Lower leg skin (tissue), 4 donors: ENCODE results near the gene PLPPR1. TPM values are rescaled to one million over a fixed set of nuclear protein-coding genes. Genes with fewer than 3 reads are reported as not detected.

Experiments used
- DNase-seq, 2 donors: peaks; one replicate each; pipeline ENCODE4 v3.0.0-alpha.2; 2019; ENCODE audit warnings: low spot score in 2 of 2
- H3K4me3 ChIP-seq: fragments of 200-600 bp; sonication (generic); 2 replicates; pipeline ENCODE4 v1.5.1; 2017; ENCODE audit warnings: mild to moderate bottlenecking, low read depth; ENCODE audit not compliant: poor library complexity, severe bottlenecking
- POLR2A ChIP-seq, 2 donors: fragments of 450-650 bp; IDR thresholded peaks; one replicate each; pipeline ENCODE4 v1.6.1; 2016 to 2017; ENCODE audit warnings: antibody characterized with exemption in 2 of 2, mild to moderate bottlenecking in 1 of 2, moderate library complexity in 1 of 2
- WGBS, 2 donors: methylation state at CpG; one replicate each; pipeline ENCODE4 v1.1.5; 2018; 5-methylcytosine and 5-hydroxymethylcytosine counted together
- intact Hi-C: fragments of 100-400 bp; cut with DNase I; formaldehyde crosslinking; loops from one replicate; pipeline ENCODE4 v1.15.0; 2023; ENCODE audit warnings: low total_unique reads
- total RNA-seq, 4 donors: library from RNA; depleted of rRNA; stranded (reverse); fragments of >200 nt; gene quantifications; one replicate each; pipeline ENCODE4 v1.1.0, GENCODE V29; 2016
- TF ChIP-seq, protein P1 (sequence below), 3 donors: fragments of 450-650 bp; IDR thresholded peaks; one replicate each; pipeline ENCODE4 v1.5.1; 2016; ENCODE audit warnings: antibody characterized with exemption in 3 of 3, mild to moderate bottlenecking in 3 of 3, moderate library complexity in 2 of 3

The PLPPR1 gene
- total RNA-seq, 4 donors from 2014 or later: 0.19 to 2.2 (median 0.39) TPM; not detected in 1

GRCh38 chr9:101197026-101197425 is 168.5 kb downstream of the PLPPR1 start:
- TF ChIP-seq POLR2A (IDR thresholded peaks at IDR 0.05): no peak
- TF ChIP-seq, protein P1, sequence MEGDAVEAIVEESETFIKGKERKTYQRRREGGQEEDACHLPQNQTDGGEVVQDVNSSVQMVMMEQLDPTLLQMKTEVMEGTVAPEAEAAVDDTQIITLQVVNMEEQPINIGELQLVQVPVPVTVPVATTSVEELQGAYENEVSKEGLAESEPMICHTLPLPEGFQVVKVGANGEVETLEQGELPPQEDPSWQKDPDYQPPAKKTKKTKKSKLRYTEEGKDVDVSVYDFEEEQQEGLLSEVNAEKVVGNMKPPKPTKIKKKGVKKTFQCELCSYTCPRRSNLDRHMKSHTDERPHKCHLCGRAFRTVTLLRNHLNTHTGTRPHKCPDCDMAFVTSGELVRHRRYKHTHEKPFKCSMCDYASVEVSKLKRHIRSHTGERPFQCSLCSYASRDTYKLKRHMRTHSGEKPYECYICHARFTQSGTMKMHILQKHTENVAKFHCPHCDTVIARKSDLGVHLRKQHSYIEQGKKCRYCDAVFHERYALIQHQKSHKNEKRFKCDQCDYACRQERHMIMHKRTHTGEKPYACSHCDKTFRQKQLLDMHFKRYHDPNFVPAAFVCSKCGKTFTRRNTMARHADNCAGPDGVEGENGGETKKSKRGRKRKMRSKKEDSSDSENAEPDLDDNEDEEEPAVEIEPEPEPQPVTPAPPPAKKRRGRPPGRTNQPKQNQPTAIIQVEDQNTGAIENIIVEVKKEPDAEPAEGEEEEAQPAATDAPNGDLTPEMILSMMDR (IDR thresholded peaks at IDR 0.05): no peak
- WGBS, 2 donors: 64 to 73% methylated on average over 4 of the region's 4 CpGs
- H3K4me3 ChIP-seq: no peak overlapping the region
- no peak for DNase-seq
- intact Hi-C loops: no loop called here

- no peak overlapping the region for H3K4me3 ChIP-seq
- TF ChIP-seq POLR2A (IDR thresholded peaks at IDR 0.05): no peak
- TF ChIP-seq, protein P1 (IDR thresholded peaks at IDR 0.05): no peak
- intact Hi-C loops: no loop called here
- 75 to 82% methylated on average over 2 of the region's 2 CpGs for whole genome bisulfite sequencing, 2 donors
- no peak for DNase-seq
Observed at GRCh38 chr9:101200852-101201251, 172.3 kb downstream of the PLPPR1 start.

- TF ChIP-seq POLR2A (IDR thresholded peaks at IDR 0.05): no peak
- TF ChIP-seq, protein P1 (IDR thresholded peaks at IDR 0.05): no peak
- intact Hi-C loops: no loop called here
- H3K4me3 ChIP-seq: no peak overlapping the region
- DNase-seq: no peak
- 21 to 29% methylated on average over 2 of the region's 2 CpGs for WGBS, 2 donors
Observed at GRCh38 chr9:101201630-101202029, 173.1 kb downstream of the PLPPR1 start.

- intact Hi-C loops: no loop called here
- no peak for DNase-seq
- no peak overlapping the region for H3K4me3 ChIP-seq
- TF ChIP-seq, protein P1 (IDR thresholded peaks at IDR 0.05): no peak
- TF ChIP-seq POLR2A (IDR thresholded peaks at IDR 0.05): no peak
- 70 to 84% methylated on average over 4 of the region's 4 CpGs for WGBS, 2 donors
Observed at GRCh38 chr9:101209670-101210069, 181.1 kb downstream of the PLPPR1 start.

DNA sequence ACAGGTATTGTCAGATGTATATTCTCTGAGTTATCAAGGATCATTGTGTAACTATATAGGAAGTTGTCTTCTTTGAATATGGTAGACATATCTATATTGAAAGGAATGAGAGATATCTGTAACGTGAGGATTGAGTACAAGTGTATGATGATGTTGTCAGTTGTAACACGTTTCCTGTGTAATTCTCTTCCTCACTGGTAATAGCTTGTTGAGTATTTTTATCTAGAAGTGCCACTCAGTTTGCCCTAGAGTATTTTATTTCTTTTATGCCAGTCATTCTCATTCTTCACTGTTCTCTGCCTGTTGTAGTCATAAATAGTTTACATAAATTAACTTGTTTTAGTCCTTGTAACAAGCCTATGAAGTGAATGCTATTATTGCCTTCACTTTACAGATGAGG is 184.1 kb downstream of the PLPPR1 start:
- TF ChIP-seq POLR2A (IDR thresholded peaks at IDR 0.05): no peak
- TF ChIP-seq, protein P1 (IDR thresholded peaks at IDR 0.05): no peak
- no peak for DNase-seq
- WGBS, 2 donors: 60 to 72% methylated on average over 2 of the region's 2 CpGs
- H3K4me3 ChIP-seq: no peak overlapping the region
- intact Hi-C loops: no loop called here

- no peak for DNase-seq
- H3K4me3 ChIP-seq: no peak overlapping the region
- 85% methylated on average over 7 of the region's 7 CpGs for WGBS, 2 donors
- intact Hi-C loops: loop anchor here (5.0 kb wide), 1 partner anchor 1622 kb away; no protein-coding TSS in a partner anchor
- no peak for TF ChIP-seq POLR2A (IDR thresholded peaks at IDR 0.05)
- TF ChIP-seq, protein P1 (IDR thresholded peaks at IDR 0.05): no peak
Observed at GRCh38 chr9:101219030-101219429, 190.5 kb downstream of the PLPPR1 start.
